Stimulated activated CD8-positive, alpha-beta memory T cell treated with anti-CD3 and anti-CD28 coated beads, Interleukin-15, amount 100 ng/mL, for 1 hour (primary cell): Measurements from ENCODE around the gene FOXD2.

ENCODE experiments used
- DNase-seq: peaks from one replicate; pipeline ENCODE4 v3.0.0-alpha.2; 2020; ENCODE audit warnings: low read depth

FOXD2 gene

GRCh38 chr1:47468709-47469389, 31.0 kb downstream of the FOXD2 start:
- no peak for DNase-seq

- DNase-seq: no peak
Observed at GRCh38 chr1:47469390-47469759, 31.5 kb downstream of the FOXD2 start.

- no peak for DNase-seq
Observed at GRCh38 chr1:47469910-47470309, 32.1 kb downstream of the FOXD2 start.

GRCh38 chr1:47471163-47471562, 33.3 kb downstream of the FOXD2 start:
- DNase-seq: no peak

GRCh38 chr1:47474278-47475193, 36.7 kb downstream of the FOXD2 start:
- DNase-seq: no peak

- no peak for DNase-seq
Observed at GRCh38 chr1:47477595-47478080, 39.8 kb downstream of the FOXD2 start.

- no peak for DNase-seq
Observed at GRCh38 chr1:47478090-47478489, 40.2 kb downstream of the FOXD2 start.

- DNase-seq: no peak
Observed at GRCh38 chr1:47479664-47480063, 41.8 kb downstream of the FOXD2 start.

- no peak for DNase-seq
Observed at GRCh38 chr1:47481936-47482335, 44.1 kb downstream of the FOXD2 start.

GRCh38 chr1:47482786-47483185, 44.9 kb downstream of the FOXD2 start:
- no peak for DNase-seq

- no peak for DNase-seq
Observed at GRCh38 chr1:47483651-47484050, 45.8 kb downstream of the FOXD2 start.

- no peak for DNase-seq
Observed at GRCh38 chr1:47485817-47486216, 48.0 kb downstream of the FOXD2 start.

GRCh38 chr1:47487332-47487731, 49.5 kb downstream of the FOXD2 start:
- no peak for DNase-seq

GRCh38 chr1:47487850-47488450, 50.1 kb downstream of the FOXD2 start:
- no peak for DNase-seq
